GM18498 (cell line): ENCODE measurements around the gene DMRTB1.
"Not testable (repeated sequence)": the region's sequence is repeated elsewhere in the genome, so short reads cannot be mapped to it uniquely, and the experiment has no call there.

Source experiments
- ATAC-seq: cut with Tn5 transposase; IDR thresholded peaks from one replicate; pipeline ENCODE4 v1.9.1; 2021; ENCODE audit warnings: mild to moderate bottlenecking, moderate library complexity; ENCODE audit not compliant: unreplicated experiment

DMRTB1 gene

DNA sequence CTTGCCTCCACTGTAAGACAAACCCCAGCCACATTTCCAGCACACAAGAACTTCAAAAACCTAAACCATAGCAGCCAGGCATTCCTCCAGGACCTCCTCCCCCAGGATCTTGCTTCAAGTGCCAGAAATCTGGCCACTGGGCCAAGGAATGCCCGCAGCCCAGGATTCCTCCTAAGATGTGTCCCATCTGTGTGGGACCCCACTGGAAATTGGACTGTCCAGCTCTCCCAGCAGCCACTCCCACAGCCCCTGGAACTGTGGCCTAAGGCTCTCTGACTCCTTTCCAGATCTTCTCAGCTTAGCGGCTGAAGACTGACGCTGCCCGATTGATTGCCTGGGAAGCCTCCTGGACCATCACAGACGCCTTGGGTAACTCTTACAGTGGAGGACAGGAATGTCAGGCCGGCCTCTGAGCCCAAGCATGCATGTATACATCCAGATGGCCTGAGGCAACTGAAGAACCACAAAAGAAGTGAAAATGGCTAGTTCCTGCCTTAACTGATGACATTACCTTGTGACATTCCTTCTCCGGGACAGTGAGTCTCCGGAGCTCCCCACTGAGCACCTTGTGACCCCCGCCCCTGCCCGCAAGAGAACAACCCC lies 24.7 kb upstream of the DMRTB1 start:
- ATAC-seq: not testable (repeated sequence)

DNA sequence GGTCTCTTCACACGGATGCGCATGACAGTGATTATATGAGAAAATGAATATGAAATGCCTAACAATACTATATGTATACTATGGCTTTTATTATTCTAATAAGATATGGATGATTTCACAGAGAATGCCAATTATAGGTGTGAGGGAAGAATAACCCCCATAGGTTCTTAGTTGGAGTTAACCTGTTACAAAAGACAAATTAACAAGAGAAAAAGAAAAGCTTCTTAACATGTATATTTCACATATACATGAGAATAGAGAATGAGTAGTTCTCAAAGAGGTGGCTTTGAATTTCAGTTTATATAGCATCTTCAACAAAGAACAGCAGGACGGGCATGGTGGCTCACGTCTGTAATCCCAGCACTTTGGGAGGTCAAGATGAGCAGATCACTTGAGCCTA lies 24.0 kb upstream of the DMRTB1 start:
- no peak for ATAC-seq

DNA sequence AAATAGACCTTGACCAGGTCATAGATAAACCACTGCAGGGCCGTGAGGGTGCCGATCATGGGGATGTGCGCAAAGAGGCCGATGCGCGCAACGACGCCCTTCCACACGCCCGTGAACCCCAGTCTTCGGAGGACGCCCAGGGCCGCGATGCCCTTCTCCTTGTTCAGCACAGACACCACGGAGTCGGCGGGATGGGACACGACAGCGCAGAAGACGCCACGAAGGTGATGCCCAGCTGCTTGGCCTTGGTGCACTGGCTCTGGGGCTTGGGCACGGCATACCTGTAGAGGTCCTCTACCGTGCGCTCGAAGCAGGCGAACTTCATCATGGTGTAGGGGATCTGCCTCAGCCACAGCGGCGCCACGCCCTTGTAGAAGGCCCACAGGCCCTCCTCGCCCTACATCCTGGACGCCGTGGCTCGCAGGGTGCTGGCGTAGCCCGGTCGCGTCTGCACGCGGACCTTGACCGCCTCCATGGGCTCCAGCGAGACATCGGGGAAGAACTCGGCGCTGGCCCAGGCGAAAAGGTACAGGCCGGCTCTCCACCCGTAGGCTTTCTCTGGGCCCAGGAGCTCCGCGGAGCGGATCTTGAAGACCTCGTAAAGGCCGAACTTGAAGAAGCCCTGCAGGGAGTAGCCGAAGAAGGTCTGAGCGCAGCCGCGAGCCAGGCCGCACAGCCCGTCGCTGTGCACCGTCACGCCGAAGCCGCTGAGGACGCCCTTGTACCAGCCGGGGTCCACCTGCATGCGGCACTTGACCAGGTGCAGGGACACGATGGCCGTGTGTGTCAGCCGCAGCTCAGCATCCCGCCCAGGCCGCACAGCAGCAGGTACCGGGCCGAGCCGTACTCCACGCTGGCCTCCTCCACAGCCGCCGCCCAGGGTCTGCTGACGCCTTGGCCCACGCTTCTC lies 20.5 kb upstream of the DMRTB1 start:
- ATAC-seq: no peak

DNA sequence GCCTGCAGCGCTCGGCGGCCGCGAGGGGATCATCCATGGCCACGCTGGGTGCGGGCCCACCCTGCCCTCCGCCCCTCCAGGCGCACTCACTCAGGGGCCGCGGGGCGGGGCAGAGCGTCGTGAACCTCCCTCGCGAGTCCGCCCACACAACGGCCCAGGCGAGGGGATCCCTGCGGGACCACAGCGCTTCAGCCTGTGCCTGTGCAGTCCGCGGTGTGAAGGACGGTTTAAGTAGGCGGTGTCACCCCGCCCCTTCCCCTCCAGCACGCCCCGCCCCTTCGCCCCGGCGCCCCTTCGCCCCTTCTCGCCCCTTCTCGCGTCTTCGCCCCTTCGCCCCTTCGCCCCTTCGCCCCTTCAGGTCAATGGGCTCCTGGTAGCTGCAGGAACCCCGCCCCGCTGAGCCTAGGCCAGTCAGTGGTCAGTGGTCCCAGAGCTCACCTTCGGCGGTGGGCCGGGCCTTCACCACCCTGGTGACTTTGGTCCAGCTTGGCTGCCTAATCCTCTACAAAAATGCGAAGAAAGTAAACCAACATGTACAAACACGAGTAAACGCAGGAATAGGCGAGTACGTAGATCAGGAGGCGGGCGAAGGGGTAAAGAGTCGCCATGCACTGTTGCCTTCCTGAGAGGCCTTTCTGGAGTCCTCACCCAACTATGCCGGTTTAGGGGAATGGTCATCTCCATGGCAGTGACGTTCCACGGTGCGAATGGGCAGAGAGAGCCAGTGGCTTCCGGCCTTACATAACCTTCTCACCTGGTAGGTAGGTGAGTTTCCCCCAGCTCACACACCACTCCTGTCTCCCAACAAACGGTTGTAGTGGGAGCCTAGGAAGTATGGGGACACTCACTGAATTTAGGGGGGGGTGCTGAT lies 19.6 kb upstream of the DMRTB1 start:
- ATAC-seq: no peak

DNA sequence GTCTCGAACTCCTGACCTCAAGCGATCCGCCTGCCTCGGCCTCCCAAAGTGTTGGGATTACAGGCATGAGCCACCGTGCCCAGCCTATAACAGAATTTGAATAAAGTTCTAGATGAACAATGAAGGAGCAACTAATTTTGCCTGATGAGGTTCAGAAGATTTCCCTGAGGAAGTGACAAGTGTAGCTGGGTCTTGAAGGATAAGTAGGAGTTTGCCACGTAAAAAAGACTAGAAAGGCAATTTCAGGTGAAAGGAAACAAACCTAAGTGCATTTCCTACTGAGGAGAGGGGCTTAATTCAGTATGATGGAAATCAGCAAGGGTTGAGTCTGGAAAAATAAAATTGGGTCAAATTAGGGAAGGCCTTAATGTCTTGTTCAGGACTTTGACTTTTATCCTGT lies 18.6 kb upstream of the DMRTB1 start:
- ATAC-seq: no peak

DNA sequence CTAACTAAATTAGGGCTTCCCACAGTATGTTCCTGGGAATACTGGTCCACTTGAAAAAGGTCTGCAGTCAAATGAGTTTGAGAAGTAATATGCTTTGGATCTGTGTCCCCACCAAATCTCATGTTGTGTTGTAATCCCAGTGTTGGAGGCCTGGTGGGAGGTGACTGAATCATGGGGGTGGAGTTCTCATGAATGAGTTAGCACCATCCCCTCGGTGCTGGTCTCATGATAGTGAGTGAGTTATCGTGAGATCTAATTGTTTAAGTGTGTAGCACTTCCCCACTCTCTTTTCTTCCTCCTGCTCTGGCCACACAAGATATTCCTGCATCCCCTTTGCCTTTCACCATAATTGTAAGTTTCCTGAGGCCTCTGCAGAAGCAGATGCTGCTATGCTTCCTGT lies 16.9 kb upstream of the DMRTB1 start:
- no peak for ATAC-seq

GRCh38 chr1:53446051-53446450 lies 13.1 kb upstream of the DMRTB1 start:
- no peak for ATAC-seq

GRCh38 chr1:53447413-53447812 lies 11.8 kb upstream of the DMRTB1 start:
- no peak for ATAC-seq

GRCh38 chr1:53448241-53448841 lies 10.9 kb upstream of the DMRTB1 start:
- ATAC-seq: no peak

DNA sequence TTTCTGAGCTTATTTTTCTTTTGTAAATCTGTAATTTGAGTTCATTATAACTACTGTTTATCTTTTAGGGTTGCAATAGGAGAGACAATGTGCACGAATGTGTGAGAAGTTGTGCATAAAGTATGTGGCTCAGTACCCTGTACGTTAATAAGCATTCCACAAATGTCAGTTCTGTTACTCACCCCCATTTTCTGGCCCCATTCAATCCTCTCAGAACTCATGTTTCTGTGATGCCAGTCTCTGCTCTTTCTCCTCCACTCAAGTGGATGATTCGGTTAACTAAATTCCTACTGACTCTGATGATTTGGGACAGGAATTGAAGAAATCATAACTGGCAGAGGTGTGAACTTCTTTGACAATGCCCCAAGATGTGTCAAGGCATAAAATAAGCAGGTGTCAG lies 10.2 kb upstream of the DMRTB1 start:
- ATAC-seq: no peak

- no peak for ATAC-seq
Measured at GRCh38 chr1:53449693-53450092, 9.5 kb upstream of the DMRTB1 start.

- ATAC-seq: no peak
Measured at GRCh38 chr1:53450225-53450624, 9.0 kb upstream of the DMRTB1 start.

GRCh38 chr1:53454019-53454418 lies 5.2 kb upstream of the DMRTB1 start:
- ATAC-seq: no peak

DNA sequence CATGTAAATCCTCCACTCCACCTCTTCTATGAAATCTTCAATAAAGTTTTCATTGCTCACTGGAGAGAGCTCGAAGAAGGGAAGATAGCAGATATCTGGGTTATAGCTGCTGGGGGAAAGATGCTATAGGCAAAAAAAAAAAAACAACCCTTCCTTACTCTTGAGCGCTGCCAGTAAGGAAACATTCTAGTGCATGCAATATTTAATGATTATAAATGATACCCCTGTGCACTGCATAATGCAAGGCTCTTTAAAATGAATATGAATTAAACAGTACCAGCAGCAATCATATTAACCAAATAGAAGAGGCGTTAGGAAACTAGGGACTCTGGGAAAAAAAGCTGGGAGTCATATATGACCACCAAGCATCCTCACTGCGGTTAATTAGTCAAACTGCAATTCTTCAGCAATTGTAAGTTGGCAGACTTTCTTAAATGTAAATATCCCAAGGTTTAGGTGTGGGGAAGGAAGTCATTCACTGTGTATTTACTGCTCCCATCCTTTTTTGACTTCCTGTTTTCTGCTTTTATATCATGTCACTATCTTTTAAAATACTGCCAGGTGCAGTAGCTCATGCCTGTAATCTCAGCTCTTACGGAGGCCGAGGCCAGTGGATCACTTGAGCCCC lies 3.7 kb upstream of the DMRTB1 start:
- no peak for ATAC-seq

DNA sequence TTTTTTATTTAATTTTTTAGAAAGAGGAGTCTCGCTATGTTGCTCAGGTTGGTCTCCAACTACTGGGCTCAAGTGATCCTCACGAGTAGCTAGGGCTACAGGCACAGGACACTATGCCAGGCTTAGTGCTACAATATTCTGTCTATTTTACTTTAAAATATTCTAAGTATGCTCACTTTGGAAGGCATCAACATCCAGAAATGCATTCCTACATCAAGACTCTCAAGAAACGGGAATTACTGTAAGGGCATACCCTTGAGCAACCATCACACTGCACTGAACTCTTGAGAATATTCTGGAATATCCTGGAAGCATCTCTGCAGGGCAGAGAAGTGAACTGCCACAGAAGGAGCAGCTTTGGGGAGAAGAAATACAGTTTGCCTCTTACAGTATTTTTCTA lies 565 bp upstream of the DMRTB1 start:
- ATAC-seq: no peak

GRCh38 chr1:53460211-53460634 lies 1.0 kb downstream of the DMRTB1 start:
- no peak for ATAC-seq

DNA sequence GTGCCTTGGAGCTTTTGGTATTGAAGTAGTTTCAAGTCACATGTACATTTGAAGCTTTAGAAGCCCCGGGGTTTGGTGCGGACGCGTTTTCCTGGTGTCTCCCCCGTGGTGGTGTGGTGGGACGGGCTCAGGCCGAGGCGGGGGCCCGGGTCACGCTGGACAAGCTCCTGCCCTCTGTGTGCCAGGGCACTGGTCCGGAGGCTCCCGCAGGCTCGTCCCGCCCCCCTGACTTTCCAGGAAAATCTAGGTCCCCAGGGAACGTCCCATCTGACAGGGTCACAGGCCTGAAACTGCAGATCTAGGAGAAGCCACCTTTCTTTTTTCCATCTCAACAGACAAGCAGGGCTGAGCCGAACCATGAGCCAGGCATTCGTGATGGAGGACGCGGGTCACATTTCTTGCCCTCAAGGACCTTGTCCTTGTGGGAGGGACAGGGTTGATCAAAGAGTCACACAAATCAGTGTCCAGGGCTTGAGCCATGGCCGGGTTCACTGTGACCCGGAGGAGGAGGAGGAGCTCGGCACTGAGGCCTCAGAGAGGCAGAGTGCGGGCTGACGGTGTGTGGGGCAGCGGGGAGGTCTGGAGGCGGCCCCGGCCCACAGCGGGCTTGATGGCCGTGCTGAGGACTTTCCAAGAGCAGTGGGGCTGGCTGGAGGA lies 1.6 kb downstream of the DMRTB1 start:
- ATAC-seq: no peak

DNA sequence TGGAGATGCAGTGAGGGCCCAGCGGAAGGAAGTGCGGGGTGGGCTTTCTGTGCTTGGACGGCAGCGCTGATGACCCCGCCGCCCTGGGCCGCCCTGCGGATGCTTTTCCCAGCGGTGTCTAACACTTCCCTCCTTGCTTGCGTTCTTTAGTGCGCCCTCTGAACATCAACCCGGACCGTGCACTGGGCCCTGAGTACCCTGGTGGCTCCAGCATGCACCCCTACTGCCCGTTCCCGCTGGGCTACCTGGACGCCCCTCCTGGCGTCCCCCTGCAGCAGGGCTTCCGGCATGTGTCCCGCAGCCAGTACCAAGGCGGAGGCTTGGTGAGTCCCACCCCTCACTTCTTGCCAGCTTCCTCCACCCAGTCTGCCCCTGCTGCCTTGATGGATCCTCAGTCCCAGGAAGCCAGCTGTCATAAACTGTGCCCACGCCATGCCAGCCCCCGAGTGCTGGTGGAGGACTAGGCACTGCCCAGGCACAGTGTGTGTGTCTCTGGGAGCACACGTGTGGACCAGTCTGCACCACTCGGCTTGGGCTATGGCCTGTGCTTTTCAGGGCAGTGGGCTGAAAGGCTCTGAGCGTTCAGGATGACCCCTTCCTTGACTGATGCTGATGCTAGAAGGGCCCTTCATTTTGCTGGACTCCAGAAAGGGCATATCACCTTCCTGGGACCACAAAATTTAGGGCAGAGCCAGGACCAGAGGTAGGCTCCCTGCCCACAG lies 2.3 kb downstream of the DMRTB1 start:
- ATAC-seq: no peak

DNA sequence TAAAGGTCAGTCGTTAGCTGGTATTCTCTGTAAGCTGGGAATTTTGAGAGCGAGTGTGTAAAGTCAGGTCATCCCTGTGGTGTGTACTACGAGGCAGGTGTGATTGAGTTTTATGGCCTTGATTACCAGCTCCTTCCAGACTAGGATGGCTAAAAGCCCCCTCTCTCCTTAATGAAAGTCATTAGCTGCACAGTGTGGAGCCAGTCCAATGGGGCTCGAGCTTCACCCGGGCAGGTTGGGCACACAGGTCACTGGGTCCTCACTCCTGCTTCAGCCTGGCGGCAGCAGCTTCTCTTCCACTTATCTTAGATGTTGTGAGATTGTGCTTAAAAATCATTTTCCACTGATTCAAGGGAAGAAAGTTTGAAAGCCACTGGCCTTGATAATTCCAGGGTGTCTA lies 3.0 kb downstream of the DMRTB1 start:
- no peak for ATAC-seq
